ENCODE measurements around the gene CHCHD4.

GRCh38 chr3:14142567-14143270 is 18.0 kb upstream of the CHCHD4 start:
- TF ChIP-seq GATA2 (IDR thresholded peaks at IDR 0.05; ENCODE audit: low read depth, low read length) (no peak), GATA3 (IDR thresholded peaks at IDR 0.05; ENCODE audit: low read depth, low read length) (no peak)

Data from SH-SY5Y (cell line).